Coronary artery (tissue), 2 donors: ENCODE results near the gene CCDC63.

Experiments
- DNase-seq: peaks from one replicate; pipeline ENCODE4 v3.0.0-alpha.2; 2017; ENCODE audit warnings: low spot score
- H3K27ac ChIP-seq, 2 donors: fragments of 200-600 bp; sonication (generic); one replicate each; pipeline ENCODE4 v1.5.1; 2016 to 2019
- H3K4me3 ChIP-seq: fragments of 200-600 bp; sonication (generic); 2 replicates; pipeline ENCODE4 v1.5.1; 2016; ENCODE audit warnings: mild to moderate bottlenecking, moderate library complexity
- TF ChIP-seq, protein P1 (sequence below): fragments of 200-600 bp; sonication (generic); IDR thresholded peaks from one replicate; pipeline ENCODE4 v1.5.1; 2019; ENCODE audit warnings: antibody characterized with exemption

Gene CCDC63

DNA sequence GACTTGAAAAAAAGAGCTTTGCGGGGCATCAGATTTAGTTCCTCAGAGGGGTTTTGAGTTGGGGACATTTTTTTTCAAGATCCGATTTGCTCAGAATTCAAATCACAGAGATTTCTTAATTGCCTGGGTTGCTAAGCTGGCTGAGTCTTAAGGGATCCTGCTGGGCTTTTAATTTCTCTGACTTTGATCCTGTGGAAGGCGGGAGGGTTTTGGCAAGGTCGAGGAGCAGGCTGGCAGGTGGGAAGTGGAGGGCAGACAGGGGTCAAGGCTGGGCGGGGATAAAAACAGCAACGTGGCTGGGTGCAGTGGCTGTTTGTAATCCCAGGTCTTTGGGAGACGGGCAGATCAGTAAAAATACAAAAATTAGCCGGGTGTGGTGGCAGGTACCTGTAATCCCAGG is 33.5 kb upstream of the CCDC63 start:
- no peak overlapping the region for H3K4me3 ChIP-seq
- DNase-seq = no peak
- TF ChIP-seq, protein P1, sequence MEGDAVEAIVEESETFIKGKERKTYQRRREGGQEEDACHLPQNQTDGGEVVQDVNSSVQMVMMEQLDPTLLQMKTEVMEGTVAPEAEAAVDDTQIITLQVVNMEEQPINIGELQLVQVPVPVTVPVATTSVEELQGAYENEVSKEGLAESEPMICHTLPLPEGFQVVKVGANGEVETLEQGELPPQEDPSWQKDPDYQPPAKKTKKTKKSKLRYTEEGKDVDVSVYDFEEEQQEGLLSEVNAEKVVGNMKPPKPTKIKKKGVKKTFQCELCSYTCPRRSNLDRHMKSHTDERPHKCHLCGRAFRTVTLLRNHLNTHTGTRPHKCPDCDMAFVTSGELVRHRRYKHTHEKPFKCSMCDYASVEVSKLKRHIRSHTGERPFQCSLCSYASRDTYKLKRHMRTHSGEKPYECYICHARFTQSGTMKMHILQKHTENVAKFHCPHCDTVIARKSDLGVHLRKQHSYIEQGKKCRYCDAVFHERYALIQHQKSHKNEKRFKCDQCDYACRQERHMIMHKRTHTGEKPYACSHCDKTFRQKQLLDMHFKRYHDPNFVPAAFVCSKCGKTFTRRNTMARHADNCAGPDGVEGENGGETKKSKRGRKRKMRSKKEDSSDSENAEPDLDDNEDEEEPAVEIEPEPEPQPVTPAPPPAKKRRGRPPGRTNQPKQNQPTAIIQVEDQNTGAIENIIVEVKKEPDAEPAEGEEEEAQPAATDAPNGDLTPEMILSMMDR = no peak
- H3K27ac ChIP-seq = no peak overlapping the region

- no peak for DNase-seq
- H3K27ac ChIP-seq = no peak overlapping the region
- TF ChIP-seq, protein P1 = no peak
- H3K4me3 ChIP-seq = no peak overlapping the region
Measured at GRCh38 chr12:110813756-110814155, 33.0 kb upstream of the CCDC63 start.

DNA sequence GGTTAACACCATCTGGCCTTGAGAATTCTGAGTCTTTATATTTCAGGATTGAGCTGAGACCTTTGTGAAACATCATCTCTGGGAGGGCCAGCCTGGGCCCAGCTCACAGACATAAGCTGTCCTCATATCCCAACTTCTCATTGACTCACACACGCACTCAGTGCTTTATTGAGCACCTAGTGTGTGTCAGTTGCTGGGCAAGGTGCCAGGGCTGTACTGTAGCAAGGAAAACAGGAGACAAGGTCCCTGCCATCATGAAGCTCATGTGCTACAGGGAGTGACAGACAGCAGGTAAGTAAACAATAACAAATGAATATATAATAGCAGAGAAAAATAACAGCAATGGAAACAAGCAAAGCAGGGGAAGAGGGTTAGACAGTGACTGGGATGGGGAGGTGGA is 30.5 kb upstream of the CCDC63 start:
- no peak overlapping the region for H3K4me3 ChIP-seq
- TF ChIP-seq, protein P1 = no peak
- no peak for DNase-seq
- no peak overlapping the region for H3K27ac ChIP-seq

DNA sequence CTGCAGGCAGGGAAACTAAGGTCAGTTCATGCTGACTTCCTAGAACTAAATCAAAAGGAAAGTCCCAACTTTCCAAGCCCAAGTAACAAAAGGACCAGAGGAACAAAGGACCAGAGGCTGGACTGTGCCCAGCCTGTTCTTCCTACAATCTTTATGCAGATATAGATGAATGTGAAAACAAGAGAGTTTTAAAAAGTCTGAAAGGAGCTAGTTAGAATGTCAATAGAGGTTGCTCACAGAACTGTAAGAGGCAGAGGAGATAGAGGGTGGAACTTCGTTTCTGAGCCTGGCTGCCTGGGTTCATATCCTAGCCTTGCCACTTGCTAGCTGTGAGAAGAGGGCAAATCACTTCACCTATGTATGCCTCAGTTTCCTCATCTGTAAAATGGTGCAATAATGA is 30.0 kb upstream of the CCDC63 start:
- Histone ChIP-seq H3K27ac (no peak overlapping the region), H3K4me3 (no peak overlapping the region)
- TF ChIP-seq, protein P1 = no peak
- no peak for DNase-seq

GRCh38 chr12:110818511-110818910 is 28.3 kb upstream of the CCDC63 start:
- H3K4me3 ChIP-seq = no peak overlapping the region
- TF ChIP-seq, protein P1 = no peak
- H3K27ac ChIP-seq = no peak overlapping the region
- DNase-seq = no peak

GRCh38 chr12:110819150-110819549 is 27.6 kb upstream of the CCDC63 start:
- TF ChIP-seq, protein P1 = no peak
- Histone ChIP-seq H3K4me3 (no peak overlapping the region), H3K27ac (no peak overlapping the region)
- no peak for DNase-seq

DNA sequence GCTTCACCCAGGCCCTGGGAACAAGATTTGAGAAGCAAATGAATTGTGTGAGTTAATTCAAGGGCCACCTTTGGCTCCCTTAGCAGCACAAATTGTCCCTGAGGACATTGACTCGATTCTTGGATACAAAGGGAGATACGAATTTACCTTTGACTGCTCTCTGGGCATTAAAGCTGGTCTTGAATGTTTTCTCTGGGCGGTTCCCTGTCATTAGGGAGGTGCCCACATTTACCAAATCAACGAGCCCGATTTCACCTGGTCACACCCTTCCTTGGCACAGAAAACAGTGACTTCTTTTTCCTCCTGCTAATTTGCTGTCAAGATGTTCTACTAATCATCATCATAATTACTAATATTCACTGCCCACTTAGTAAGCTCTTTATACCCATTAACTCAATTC is 27.1 kb upstream of the CCDC63 start:
- no peak overlapping the region for H3K4me3 ChIP-seq
- TF ChIP-seq, protein P1 = no peak
- DNase-seq = no peak

More for the DNA sequence above, 27.1 kb upstream of the CCDC63 start:
- no peak overlapping the region for H3K27ac ChIP-seq
